Dermis blood vessel endothelial cell (primary cell): ENCODE measurements around the gene PSMB1. TPM values are rescaled to one million over a fixed set of nuclear protein-coding genes. Genes with fewer than 3 reads are reported as not detected.
A peak's percentile ranks its signal among the peaks of the same experiment; 100 is the strongest.

Experiments used
- DNase-seq: peaks from one replicate; pipeline ENCODE4 v3.0.0; 2010
- total RNA-seq: library from RNA; depleted of rRNA; stranded (reverse); fragments of >200 nt; gene quantifications from 2 replicates; pipeline ENCODE4 v1.2.3, GENCODE V29; 2014

The PSMB1 gene
- total RNA-seq = 256 and 308 TPM in 2 replicates

GRCh38 chr6:170552765-170553533 lies at the start of gene PSMB1:
Gene PSMB1, minus strand, starts transcription at chr6:170553307. Its CDS starts 65 bp downstream, at chr6:170553242.
- DNase-seq = peak; percentile 97

- DNase-seq = no peak
Measured at GRCh38 chr6:170597278-170597677, 44.2 kb upstream of the PSMB1 start.

DNA sequence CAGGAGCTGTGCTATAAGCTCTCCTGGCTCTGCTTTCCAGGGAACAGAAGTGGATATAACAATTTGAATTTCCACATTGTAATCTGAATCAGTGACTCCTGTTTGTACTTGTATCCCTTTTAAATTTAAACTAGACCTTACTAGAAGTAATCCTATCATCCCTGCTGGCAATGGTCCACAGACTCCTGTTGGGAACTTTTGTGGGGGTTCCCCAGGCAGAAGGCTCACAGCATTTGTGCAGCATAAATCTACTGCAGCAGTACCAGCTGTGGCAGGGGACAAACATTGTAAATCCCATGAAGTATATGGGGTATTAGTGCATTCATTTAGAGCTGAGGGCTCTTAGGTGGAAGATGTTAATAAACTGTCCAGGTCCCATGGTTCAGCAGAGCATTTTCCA lies 43.3 kb upstream of the PSMB1 start:
- no peak for DNase-seq

DNA sequence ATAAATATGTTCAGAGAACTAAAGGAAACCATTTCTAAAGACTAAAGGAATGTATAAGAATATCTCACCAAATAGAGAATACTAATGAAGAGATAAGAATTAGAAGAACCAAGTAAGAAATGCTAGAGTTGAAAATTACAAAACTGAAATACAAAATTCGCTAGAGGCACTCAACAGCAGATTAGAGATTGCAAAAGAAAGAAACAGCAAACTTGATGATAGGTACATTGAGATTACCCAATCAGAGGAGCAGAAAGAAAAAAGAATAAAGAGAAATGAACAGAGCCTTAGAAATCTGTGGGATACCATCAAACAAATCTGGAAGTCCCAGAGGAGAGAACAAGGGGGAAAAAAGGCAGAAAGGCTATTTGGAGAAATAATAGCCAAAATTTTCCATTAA lies 37.6 kb upstream of the PSMB1 start:
- no peak for DNase-seq

- DNase-seq = no peak
Measured at GRCh38 chr6:170584954-170585498, 31.9 kb upstream of the PSMB1 start.

DNA sequence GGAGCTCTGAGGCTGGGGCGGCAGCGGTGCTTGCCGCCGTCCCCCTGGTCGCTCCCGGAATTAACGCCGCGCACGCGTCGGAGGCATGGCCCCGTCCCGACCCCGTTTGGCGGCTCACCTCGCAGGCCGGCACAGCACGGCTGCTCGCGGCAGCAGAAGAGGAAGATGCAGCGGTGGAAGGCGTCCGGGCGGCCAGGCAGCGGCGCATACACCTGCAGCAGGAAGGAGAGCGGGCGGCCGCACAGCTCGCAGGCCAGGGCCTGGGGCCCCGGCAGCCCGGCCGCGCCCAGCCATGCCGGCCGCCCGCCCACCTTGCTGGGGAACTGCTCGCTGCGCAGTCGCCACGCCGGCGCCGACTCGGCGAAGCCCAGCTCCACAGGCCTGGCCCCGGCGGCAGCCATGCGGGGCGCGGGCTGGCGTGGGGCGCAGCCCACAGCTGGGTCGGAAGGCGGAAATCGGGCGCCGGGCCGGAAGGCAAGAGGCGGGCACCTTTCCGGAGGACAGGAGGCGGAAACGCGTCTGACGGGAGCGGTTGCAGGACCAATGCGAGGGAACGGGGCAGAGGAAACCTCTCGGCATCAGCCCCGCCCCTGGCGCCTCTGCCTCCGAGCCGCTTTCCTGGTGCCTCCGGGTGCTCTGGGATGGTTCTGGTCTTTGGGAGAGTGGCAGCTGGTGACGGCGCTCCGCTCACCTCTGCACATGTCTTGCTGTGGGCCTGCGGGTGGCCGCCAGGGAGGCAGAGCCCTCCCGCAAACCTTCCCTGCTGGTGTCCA lies 31.3 kb upstream of the PSMB1 start, which contains the start of gene PDCD2:
PDCD2 (minus strand) TSS at position 457 of the 773 bp plus-strand sequence; CDS start at position 401, 56 bp downstream.
- peak; percentile 88 for DNase-seq

GRCh38 chr6:170583756-170584180 lies 30.7 kb upstream of the PSMB1 start:
- no peak for DNase-seq

DNA sequence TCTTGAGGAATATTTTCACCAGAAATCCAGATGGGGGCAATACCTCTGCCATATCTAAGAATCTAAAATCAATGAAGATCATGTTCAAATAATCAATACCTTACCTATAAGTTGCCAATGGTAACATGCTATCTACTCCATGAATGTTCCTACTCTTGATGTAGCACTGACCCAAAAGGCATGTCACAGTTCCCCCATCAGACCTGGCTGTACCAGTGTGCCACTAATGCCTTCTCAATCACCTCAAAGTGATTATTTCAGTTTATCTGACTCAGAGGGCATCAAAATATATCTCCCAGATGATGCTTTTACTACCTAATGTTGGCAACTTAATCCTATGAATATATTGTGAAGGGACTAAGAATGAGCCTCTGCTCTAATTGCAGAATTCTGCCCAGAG lies 25.8 kb upstream of the PSMB1 start:
- no peak for DNase-seq

GRCh38 chr6:170575250-170575649 lies 22.1 kb upstream of the PSMB1 start:
- DNase-seq = peak; percentile 33

DNA sequence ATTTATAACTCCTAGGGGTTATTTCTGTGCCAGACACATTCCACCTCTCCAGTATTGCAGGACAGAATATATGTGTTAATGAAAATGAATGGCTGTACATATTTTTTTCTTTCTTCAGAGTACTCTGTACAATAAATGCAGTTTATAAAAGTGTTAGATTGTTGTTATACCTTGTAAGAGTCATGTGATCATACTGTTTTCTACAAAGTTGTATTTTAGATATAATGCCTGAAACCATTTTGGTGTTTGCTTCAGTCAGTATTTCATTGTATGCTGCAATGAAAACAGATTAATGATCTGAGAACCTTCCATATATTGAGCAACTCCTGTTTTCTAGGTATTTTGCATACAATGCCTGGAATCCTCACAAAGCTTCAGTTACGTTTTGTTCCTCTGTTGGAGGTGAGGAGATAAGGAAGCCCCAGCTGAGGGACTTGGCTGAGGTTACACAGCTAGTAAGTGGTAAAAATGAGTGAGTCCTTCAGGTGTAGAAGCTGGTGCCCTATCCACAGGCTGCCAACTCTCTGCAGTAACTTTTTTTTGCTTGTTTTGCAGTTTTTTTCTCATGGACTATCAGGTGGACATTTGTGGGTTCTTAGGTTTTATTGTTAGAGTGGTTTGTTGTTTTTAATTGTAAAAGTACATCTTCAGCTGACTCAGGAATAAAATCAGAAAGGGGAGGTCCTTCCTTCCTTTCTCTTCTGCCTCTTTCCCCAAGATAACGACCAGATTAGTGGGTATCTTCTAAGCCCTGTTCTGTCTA lies 19.8 kb upstream of the PSMB1 start:
- DNase-seq = no peak

DNA sequence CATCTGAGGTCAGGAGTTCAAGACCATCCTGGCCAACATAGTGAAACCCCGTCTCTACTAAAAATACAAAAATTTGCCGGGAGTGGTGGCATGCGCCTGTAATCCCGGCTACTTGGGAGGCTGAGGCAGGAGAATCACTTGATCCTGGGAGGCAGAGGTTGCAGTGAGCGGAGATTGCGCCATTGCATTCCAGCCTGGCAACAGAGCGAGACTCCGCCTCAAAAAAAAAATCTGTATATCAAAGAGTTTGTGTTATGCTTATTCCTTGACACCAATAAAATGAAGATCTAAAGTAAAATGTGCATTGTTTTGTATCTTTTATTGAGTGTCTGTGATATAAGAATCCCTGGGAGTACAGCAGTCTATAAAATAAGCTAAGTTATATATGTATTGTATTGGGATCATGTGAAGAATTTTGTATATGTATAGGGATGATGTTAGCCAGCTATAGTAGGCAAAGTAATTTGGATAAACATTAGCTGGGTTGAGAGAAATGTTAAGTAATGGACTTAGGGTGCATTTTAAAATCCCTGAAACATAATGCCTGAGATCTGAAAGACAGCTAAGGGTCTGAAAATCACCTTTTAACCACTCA lies 11.9 kb upstream of the PSMB1 start:
- DNase-seq = no peak

DNA sequence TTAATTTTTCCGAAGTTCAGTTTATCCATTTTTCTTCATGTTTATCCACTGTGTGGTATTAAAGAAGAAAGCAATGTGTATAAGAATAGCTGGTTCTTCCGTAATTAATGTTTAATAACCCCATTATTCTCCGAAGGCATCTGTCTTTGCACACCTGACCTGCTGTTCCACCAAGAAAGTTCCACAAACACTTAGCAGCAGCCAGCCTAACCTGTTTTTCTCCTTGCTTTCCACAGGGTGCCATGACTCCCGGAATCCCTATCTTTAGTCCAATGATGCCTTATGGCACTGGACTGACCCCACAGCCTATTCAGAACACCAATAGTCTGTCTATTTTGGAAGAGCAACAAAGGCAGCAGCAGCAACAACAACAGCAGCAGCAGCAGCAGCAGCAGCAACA lies 8.4 kb upstream of the PSMB1 start:
- DNase-seq = no peak

DNA sequence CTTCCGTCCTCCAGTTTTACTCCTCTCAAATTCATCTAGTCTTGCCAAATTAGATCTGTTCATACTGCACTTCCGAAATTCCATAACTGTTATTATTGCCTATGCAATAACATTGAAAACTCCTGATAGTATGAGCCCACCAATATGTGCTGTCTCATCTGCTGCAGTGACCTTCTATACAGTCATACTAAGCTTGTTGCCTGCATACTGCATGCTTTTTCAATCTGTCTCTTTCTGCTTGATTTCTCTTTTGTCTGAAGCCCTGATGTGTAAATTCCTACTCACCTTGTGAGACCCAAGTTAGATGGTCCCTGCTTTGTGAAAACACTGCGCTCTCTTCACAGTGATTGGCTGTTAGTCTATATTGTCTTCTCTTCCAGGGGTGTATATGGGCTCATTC lies 2.2 kb upstream of the PSMB1 start:
- no peak for DNase-seq

DNA sequence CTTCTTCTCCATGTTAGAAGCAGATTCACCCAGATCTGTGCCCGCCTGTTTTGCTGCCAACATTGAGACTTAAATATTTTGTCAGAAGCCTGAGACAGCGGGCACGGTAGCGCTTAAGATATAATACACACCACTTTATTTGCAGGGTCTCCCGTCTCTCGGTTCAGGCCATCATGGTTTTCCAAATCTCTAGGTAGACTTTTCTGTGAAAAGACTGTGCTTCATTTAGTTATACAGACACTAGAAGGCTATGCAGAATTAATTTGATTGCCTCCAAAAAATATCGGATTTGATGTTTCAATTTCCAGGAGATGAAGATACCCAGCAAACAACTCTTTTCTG lies 1.7 kb upstream of the PSMB1 start:
- no peak for DNase-seq

- peak; percentile 99 for DNase-seq
Measured at GRCh38 chr6:170554013-170554795, 1.1 kb upstream of the PSMB1 start, which contains the start of gene TBP. Gene TBP, plus strand, starts transcription at chr6:170554369. Its CDS starts 2,661 bp downstream, at chr6:170557030.

- DNase-seq = peak; percentile 60
Measured at GRCh38 chr6:170553534-170554012, 466 bp upstream of the PSMB1 start.

GRCh38 chr6:170545405-170545804 lies 7.7 kb downstream of the PSMB1 start:
- no peak for DNase-seq

DNA sequence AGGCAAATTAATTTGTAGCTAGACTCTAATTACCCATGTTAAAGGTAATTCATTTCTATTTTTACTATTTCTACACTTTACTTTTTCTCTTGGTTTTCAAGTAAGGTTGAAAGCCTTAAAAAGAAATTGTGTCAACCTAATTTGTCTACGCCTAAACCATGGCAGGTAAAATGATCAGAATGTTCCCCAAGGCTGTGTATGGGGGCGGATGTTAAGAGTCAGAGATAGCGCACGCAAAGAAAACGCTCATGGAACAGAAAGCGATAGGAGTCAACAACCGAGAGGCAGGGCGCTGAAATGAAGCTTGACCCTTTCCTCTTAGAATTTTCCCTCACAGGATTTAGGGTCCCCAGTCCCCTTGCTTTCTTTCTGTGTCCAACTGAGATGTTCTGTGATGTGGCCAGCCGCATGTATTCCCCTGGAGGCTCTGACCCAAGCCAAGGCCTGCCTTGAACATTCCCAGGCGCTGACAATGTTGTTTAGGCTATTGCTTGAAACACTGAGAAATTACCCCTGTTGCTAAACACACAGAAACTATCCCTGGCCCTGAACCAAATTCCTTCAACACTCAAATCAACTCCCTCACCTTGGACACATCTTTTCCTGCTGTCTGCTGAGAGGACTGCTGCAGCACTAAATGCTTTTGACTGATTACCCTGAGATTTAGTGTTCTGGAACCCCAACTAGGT lies 10.9 kb downstream of the PSMB1 start:
- no peak for DNase-seq

- DNase-seq = no peak
Measured at GRCh38 chr6:170537329-170537728, 15.8 kb downstream of the PSMB1 start.

- no peak for DNase-seq
Measured at GRCh38 chr6:170536671-170537070, 16.4 kb downstream of the PSMB1 start.

DNA sequence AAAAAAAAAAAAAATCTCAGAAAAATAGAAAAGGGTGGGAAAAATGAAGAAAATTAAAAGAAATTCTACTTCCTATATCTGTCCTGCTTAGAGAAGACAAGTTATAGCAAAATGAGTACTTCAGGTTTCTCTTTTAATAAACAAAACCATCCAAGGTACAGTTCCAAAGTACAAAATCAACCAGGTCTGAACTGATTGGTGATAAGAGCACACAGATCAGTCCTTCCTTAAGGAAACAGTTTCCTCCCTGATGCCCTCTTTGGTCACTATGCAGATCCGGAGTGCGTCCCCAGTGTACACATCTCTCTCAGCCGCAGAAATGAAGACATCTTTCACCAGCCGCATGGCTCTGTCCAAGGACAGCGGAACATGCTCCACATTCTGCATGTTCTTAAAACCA lies 18.1 kb downstream of the PSMB1 start:
- no peak for DNase-seq
